SIG-M5 (cell line): ENCODE measurements around the gene DDAH1.

ENCODE experiments used
- DNase-seq: peaks from one replicate; lab custom pipeline; 2025; lab: John Stamatoyannopoulos, UW

The DDAH1 gene

GRCh38 chr1:85303440-85304162, 161.4 kb downstream of the DDAH1 start:
- no peak for DNase-seq

GRCh38 chr1:85300140-85300539, 164.8 kb downstream of the DDAH1 start:
- DNase-seq, result no peak

- no peak for DNase-seq
Measured at GRCh38 chr1:85297855-85298629, 166.9 kb downstream of the DDAH1 start.

GRCh38 chr1:85297538-85297854, 167.5 kb downstream of the DDAH1 start:
- DNase-seq, result no peak

GRCh38 chr1:85296980-85297379, 168.0 kb downstream of the DDAH1 start:
- no peak for DNase-seq

- DNase-seq, result no peak
Measured at GRCh38 chr1:85295654-85296053, 169.3 kb downstream of the DDAH1 start.

GRCh38 chr1:85295006-85295431, 169.9 kb downstream of the DDAH1 start:
- no peak for DNase-seq

GRCh38 chr1:85290826-85291225, 174.1 kb downstream of the DDAH1 start:
- DNase-seq, result no peak

GRCh38 chr1:85289848-85290335, 175.1 kb downstream of the DDAH1 start:
- DNase-seq, result no peak

- peak; percentile 17 for DNase-seq
Measured at GRCh38 chr1:85289207-85289847, 175.6 kb downstream of the DDAH1 start.

- no peak for DNase-seq
Measured at GRCh38 chr1:85284202-85284601, 180.8 kb downstream of the DDAH1 start.

- no peak for DNase-seq
Measured at GRCh38 chr1:85283475-85284199, 181.3 kb downstream of the DDAH1 start.

- no peak for DNase-seq
Measured at GRCh38 chr1:85282424-85282823, 182.5 kb downstream of the DDAH1 start.

- no peak for DNase-seq
Measured at GRCh38 chr1:85280636-85281035, 184.3 kb downstream of the DDAH1 start.

GRCh38 chr1:85279458-85280080, 185.4 kb downstream of the DDAH1 start:
- no peak for DNase-seq

GRCh38 chr1:85278853-85279314, 186.1 kb downstream of the DDAH1 start:
- no peak for DNase-seq

GRCh38 chr1:85277802-85278201, 187.2 kb downstream of the DDAH1 start:
- no peak for DNase-seq

GRCh38 chr1:85276978-85277639, 187.8 kb downstream of the DDAH1 start:
- DNase-seq, result no peak

- DNase-seq, result peak; percentile 77
Measured at GRCh38 chr1:85276215-85276977, 188.6 kb downstream of the DDAH1 start, which contains the start of gene BCL10. TSS of gene BCL10 (minus strand) at chr1:85276632. CDS start at chr1:85276352, 280 bp downstream.

- no peak for DNase-seq
Measured at GRCh38 chr1:85275701-85276214, 189.2 kb downstream of the DDAH1 start.
